HG03103 (cell line): ENCODE data around the gene NFATC1.

Experiments used
- ATAC-seq: cut with Tn5 transposase; IDR thresholded peaks from one replicate; pipeline ENCODE4 v1.9.1; 2021; ENCODE audit warnings: low read depth; ENCODE audit not compliant: unreplicated experiment

NFATC1 gene

DNA sequence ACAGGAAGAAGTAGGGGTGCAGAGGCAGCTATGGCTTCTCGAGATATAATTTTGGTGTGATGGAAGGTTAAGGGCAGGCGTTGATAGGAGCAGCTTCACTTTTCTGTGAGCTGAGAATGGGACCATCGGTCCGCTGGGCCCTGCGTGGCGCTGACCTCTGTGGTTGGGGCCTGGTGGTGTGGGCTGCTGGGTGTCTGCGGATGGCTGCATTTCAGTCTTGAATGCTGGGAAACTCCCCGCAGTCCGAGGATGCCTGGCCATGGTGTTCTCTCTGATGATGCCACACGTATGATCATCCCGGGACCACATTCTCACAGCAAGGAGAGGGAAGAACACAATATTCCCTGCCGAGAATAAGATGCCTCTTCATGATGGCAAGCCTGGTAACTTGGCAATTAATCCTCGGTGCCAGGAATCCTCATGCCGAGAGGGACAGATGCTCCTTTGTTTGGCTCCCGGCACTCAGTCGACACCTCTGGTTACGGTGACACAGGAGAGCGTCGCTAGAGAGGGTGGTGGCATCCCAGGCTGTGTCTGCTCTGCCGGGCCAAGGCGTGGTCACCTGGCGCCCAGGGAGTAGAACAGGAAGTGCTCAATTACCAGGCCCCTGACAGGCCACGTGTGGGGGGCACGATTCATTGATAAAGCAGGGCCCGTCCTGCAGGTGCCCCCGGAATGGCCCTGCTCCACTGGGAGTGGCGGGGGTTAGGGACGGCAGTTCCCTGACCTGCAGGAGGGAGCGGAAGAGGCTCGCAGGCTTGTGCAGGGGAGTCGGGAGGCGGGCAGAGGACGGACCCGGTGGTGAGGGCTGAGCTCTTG, 164.5 kb downstream of the NFATC1 start:
- no peak for ATAC-seq

DNA sequence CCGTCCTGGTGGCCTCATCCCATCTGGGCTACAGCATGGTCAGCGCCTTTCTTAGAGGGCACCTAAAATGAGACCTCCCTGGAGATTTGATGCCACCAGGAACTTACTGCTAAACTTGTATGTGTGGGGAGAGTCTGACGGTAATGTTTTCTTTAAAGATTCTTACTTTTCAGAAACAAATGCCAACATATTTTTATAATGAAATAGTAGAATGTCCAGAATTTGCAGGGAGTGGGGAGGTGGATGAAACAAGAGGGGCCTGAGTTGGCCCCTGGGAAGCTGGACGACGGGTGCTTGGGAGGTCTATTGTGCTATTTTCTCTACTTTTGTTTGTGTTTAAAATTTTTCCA, 165.1 kb downstream of the NFATC1 start:
- ATAC-seq, result no peak

DNA sequence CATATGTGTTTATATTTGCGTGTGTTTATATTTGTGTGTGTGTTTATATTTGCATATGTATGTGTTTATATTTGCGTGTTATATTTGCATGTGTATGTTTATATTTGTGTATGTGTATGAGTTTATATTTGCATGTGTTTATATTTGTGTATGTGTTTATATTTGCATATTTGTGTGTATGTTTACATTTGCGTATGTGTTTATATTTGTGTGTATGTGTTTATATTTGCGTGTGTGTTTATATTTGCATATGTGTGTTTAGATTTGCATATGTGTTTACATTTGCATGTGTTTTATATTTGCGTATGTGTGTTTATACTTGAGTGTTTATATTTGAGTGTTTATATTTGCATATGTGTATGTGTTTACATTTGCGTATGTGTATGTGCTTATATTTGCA, 168.2 kb downstream of the NFATC1 start:
- ATAC-seq, result no peak

DNA sequence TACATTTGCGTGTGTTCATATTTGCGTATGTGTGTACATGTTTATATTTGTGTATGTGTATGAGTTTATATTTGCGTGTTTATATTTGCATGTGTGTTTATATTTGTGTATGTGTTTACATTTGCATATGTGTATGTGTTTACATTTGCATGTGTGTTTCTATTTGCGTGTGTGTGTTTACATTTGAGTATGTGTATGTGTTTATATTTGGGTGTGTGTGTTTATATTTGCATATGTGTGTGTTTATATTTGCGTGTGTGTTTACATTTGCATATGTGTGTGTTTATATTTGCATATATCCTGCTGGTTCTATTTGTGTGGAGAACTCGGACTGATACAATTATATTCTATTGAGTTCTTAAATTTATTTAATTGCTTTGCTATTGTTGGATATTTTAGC, 168.7 kb downstream of the NFATC1 start:
- no peak for ATAC-seq

DNA sequence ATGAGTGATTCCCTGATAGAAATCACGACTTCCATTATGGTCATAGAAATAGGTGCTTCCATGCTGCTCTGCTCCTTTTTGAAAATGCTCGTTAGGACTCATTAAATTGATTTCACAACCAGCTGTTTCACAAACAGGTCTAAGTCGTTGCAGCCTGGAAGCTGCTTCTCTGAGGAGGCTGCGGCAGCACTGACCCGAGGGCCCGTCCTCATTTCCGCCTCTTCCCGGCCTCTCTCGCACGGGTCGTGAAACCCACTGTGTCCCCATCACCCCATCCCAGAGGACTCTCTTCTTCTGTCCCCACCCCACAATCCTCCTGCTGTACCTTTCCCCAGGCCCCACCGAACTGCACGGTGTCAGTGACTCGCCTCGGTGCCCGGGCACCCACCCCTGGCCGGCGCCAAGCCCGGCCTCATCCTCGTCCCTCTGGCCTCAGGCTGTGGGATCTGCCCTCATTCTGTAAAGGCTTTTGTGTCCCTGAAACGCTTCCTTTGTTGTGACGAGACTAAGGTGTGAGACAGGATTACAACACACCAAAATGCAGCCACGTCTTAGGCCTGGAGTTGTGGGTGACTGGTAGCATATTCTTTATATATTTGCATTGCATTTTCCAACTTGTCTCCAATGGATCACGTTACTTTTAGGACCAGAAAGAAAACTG, 171.2 kb downstream of the NFATC1 start:
- no peak for ATAC-seq

DNA sequence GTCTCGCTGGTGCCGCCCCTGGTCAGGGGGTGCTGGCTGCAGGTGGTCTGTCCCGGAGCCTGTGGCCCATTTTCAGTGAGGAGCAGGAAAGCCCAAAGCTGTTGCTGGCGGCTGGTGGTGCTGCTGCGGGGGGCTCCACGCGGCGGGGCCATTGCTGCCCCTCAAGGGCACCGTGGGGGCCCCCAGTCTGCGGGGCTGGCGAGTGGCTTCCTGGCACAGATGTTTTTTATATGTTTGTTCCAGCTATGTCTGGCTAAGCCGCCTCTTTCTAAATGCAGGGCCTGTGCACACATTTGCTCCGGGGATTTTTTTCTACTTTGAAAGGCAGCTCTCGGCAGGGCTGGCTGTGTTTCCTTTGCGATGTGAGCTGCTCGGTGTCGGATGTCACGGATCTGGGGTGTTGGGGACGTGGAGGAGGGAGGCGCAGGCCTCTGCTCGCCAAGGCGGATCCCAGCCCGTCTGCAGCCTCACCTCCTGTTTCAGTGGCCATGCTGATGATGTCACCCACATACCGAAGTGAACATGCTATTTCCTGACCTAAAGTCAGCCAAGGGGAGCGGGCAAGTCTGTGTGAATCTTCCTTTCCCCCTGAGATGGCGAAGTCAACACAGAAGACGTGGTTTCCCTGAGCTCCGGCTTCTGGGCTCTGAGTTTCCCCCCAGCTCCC, 171.9 kb downstream of the NFATC1 start:
- ATAC-seq, result peak; percentile 61

DNA sequence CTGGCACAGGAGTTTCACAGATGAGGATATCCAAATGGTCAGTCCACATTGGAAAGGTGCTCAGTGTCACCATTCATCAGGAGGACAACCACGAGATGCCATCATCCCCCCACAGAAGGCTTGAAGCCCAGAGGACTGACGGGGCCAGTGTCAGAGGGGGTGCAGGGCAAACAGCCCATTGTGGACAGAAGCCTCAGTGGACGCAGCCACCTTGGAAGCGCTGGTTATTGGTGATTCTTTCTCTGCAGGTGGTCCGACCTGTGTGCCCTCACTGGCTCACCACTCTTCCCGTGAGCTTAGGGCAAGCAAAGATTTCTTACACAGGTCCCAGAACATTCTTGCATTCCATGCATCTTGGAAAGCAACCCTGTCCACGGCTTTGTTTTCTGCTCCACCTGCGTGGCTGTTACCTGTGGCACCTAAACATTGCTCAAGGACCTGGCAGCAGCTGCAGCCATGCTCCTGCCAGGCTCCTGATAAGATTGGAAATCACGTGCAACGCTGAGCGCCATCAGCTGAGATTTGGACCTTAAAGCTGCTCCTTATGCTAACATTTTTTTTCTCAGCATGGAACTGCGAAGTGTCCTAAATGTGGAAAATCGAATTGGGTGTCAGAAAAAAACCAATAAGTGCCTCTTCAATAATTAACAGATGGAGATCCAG, 172.9 kb downstream of the NFATC1 start:
- ATAC-seq, result no peak

DNA sequence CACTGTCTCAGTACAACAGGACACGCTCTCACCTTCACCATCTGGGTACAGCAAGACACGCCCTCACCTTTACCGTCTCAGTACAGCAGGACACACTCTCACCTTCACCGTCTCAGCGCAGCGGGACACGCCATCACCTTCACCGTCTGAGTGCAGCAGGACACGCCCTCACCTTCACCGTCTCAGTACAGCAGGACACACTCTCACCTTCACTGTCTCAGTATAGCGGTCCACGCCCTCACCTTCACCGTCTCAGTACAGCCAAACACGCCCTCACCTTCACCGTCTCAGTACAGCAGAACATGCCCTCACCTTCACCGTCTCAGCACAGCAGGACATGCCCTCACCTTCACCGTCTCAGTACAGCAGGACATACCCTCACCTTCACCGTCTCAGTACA, 174.0 kb downstream of the NFATC1 start:
- ATAC-seq, result no peak

DNA sequence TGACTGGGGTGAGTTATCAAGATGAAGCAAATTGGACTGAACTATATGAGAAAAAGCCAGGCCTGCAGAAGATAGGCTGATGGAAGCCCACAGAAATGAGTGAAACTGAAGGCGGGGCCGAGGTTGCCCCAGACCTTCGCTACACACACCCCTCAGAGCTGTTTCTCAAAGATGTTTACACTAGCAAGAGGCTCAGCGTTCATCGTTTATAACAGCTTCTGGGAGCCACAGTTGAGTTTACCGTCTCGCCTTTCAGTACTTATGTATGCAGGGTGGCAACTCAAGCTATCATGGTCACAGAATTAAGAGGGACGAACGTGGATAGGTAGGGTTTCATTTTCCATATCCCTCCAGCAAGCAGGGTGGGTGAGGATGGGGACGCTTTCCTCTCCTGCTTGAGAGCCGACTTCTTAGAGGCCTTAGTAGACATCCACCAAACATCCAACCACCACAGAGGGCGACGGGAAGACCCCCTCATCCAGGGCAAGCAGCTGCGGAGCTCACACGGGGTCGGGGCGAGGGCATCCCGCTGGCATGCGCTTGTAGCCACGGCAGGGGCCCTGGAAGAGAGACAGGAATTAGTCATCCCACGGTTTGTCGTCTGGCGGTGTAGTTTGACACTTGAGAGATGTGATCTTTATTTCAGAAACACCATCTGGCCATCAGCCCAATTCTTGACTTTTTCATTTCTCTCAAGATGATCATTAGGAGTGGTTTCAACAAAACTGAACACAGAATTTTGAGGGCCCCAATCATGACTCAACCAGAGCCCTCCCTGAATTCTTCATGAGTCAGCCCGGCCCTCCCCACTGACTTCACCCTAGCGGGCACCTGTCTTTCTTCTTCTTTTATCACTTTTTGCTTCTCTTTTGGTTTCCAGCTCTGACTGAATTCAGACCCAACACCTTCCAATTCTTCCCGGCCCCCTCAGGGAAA, 174.8 kb downstream of the NFATC1 start:
- ATAC-seq, result no peak

DNA sequence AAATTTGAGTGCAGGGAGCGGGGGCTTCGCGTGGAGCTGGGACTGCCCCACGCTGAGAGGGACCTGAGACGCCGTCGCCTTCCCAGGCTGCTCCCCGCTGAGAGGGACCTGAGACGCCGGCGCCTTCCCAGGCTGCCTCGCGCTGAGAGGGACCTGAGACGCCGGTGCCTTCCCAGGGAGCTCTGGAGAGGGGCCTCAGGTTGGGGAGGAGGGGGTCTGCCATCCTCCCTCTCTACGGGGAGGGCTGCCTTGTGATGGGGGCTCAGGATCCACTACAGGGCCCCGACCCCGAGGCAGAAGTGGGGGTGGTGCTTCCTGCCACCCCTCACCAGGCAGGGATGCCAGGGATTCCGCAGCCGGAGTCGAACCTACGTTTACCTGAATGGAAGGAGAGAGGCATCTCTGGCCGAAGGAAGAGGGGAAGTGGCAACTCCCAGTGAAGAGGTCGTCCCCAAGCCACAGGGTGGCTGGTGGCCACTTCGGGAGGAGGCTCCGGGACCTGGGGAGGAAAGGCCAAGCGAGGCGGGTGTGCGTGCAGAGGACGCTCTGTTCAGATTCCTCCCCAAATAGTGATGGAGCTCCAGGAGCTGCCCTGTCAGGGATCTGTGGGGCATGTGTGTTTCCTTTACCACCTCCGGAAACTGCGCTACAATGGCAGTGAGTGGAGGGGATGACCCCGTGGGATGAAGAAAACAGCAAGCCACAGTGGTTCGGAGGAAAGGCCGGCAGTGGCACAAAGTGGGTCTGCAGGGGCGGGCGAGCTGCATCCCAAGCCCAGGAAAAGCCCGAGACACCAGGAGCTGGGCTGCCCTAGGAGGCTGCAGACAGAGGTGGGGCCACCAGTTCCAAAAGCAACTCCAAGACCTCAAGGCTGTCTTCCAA, 175.7 kb downstream of the NFATC1 start:
- no peak for ATAC-seq

DNA sequence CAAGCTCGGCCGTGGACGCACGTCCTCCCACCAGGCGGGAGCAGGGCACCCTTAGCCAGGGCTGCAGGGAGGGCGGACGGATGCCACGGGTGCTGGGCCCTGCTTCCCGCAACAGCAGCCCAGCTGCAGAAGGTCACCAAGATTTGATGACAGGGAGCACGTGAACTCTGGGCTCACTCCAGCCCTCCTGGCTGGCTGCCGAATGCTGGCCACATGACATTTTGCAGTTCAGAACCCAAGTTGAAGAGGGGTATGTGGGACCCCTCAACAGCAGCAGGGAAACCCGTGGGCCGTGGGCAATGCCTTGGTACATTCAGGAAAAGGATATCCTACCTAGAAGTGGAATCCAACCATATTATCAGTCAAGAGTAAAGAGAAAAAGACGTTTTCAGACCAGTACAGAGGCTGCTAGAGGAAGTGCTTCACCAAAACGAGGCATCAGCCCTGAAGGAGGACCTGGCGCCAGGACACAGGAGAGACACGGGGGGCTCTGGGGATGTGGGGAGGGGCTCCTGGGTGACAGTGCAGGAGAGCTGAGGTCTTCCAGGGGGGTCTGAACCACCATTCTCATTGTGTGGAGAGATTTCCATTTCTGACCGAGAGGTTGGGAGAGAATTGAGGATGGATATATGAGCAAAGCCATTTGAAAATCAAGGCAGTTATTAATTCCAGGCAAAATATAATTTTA, 176.5 kb downstream of the NFATC1 start:
- no peak for ATAC-seq

DNA sequence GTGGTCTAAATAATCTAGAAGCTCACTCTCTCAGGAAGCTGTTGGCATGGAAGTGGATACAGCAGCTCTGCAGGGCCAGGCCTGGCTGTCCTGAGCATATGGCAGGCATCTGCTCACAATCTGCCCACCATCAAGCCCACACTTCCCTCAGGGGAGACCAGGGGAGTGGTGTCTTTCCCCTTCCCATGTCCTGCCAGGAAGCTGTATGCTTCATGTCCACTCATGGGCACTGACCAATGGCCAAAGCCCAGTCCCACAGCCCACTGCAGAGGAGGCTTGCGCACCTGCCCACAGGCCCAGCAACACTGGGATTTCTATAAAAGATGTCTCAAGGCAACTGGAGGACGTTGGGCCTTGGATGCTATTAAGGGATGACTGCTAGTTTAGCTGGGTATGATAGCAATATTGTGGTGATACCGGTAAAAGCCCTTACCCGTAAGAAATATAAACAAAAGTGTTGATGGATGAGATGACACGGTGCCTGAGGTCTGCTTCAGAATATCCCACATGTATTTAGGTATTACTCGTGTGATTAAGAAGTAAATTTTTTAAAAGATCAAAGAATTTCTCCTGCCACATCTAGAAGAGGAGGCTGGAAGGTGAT, 177.2 kb downstream of the NFATC1 start:
- no peak for ATAC-seq

DNA sequence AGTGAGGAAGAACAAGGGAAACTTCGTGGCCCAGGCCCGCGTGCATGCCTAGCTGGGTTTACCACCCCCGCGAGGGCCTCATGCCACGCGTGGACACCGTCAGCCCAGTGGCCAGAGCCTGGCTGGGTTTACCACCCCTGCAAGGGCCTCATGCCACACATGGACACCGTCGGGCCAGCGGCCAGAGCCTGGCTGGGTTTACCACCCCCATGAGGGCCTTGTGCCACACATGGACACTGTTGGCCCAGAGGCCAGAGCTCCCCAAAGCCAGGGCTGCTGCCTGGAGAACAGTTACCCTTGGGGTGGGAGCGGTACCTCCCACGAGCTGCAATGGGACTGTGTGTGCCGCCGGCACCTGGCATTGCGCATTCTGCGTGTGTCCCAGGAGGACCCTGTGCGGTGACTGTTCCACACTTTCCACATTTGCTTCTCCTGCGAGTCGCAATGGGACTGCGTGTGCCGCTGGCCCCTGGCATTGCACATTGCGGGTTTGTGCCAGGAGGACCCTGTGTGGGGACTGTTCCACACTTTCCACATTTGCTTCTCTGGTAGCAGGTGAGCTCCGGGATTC, 178.3 kb downstream of the NFATC1 start:
- ATAC-seq, result no peak

DNA sequence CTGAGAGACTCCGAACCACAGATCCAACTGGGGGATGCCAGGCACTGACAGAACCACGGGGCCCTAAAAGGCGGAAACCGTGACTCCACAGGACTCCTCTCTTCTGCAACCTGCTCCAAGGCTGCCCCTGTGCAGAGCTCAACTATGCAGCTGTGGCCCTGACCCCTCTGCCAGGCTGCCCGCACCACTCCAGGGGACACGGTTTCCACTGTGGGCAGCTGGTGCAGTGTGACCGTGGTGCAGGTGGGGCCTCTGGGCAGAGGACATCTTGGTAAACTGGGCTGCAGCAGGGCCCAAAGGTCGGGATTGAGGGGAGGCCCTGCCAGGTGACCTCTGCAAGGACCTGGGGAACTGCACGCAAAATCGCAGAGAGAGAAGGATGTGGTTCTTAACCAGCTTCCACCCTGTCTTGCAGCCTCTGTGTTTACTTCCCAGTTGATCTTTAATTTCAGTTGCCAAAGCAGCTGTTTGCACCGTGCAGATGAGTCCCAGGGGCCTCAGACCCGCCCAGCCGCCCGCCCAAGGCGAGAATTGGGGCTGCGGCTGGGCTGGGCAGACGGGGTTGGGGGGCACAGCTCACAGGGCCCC, 179.3 kb downstream of the NFATC1 start:
- ATAC-seq, result no peak

DNA sequence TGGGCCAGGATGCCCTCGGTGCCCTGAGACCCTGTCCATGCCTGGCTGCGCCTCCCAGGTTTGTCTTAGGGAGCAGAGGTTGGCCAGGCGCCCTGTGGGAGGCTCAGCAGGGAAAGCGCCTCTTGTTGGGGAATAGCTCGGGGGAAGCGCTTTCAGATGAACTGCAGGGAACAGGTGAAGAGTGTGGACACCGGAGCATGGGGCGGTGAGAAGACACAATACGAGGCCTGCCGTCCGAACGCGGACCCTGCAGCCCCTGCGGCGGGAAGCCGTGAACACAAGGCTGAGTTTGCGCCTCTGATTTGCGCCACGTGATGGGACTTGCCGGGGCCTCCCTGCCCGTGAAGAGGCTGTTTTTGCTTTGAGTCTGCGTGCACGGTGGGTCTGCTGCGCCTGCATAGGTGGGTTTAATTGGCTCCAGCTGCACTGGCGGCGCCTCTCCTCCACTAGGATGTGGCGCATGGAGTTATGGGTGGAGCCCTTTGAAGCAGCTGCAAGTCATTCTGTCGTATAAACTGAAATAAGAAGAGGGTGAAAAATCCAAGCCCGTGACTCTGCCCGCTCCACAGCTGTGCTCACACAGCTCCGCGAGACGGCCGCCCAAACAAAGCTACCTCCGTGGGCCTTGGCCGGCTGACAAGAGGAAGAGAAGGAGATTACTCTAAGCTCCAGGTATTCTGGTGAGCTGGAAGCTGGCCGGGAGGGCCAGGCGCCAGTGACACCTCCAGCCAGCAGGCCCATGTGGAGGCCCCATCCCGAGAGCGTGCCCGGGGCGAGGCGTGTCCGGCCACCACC, 180.4 kb downstream of the NFATC1 start:
- no peak for ATAC-seq

DNA sequence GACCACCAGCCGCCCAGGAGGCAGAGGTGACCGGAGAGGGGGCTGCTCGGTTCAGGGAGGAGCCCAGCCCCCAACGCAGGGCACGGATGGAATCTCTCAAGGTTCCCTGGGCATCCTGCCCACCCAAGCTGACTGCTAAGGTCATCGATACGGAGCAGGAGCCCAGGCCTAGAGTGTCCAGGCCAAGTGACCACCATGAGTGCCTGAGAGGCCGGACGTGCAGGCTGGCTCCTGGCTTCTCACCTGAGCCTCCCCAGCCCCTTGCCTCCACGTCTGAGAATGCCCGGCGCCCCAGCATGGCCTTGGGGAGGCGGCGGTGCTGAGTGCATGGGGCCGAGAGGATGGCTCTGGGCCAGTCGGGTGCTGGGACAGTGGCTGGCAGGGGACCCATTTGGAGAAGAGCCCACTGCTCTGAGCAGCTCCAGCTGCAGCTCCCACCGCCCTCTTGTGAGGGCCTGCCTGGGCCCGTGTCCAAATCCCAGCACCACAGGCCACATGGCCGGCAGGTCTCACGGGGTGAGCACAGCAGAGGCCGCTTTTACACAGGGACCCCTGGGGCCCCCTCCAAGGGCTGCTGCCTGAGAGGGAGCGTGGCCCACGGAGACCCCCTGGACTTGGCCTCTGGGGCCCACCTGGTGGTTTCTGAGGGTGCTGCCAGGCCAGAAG, 181.1 kb downstream of the NFATC1 start:
- ATAC-seq, result no peak
